CD4-positive, alpha-beta T cell treated with Interleukin-15 for 1 hour (primary cell): ENCODE measurements around the gene ITCH.
"Not testable (repeated sequence)": the region's sequence is repeated elsewhere in the genome, so short reads cannot be mapped to it uniquely, and the experiment has no call there.

Source experiments
- DNase-seq: peaks from one replicate; pipeline ENCODE4 v3.0.0-alpha.2; 2020

ITCH gene

DNA sequence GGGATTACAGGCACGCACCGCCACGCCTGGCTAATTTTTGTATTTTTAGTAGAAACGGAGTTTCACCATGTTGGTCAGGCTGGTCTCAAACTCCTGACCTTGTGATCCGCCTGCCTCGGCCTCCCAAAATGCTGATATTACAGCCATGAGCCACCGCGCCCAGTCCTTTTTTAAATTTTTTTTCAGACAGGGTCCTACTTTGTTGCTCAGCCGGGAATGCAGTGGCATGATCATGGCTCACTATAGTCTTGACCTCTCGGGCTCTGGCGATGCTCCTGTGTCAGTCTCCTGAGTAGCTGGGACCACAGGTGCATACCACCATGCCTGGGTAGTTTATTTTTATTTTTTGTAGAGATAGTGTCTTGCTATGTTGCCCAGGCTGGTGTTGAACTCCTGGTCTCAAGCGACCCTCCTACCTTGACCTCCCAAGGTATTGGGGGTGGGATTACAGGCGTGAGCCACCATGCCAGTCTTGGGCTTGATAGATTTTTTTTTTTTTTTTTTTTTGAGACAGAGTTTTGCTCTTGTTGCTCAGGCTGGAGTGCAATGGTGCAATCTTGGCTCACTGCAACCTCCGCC lies 19.9 kb downstream of the ITCH start:
- not testable (repeated sequence) for DNase-seq

DNA sequence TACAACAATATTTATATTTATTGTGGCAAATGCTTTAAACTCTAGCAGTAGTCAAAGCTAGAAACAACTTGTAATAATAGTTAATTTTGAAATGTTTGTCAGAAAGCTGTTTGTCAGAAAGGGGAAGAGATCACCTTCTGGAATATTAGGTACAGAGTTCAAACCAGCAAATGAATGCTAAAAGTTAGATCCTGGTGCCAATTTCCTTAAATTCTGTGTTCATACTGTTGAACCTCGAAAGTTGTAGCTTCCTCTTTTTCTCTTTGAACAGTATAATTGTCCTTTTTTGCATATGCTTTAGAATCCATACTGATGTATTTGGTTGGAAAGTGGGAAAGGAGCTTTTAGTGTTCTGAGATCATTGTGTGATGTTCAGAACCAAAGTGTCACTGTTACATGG lies 22.4 kb downstream of the ITCH start:
- DNase-seq, result no peak

DNA sequence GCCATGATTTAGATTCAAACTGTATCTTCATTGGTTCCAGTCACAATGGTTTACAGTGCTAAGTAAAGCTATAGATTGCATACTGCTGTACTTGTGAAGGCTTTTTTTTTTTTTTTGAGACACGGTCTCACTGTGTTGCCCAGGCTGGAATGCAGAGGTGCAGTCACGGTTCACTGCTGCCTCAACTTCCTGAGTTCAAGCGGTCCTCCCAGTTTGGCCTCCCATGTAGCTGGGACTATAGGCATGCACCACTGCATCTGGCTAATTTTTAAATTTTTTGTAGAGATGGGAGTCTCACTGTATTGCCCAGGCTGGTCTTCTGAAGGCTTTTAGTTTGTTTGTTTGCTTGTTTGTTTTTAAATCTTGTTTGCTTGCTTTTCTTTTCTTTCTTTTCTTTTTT lies 24.9 kb downstream of the ITCH start:
- no peak for DNase-seq

DNA sequence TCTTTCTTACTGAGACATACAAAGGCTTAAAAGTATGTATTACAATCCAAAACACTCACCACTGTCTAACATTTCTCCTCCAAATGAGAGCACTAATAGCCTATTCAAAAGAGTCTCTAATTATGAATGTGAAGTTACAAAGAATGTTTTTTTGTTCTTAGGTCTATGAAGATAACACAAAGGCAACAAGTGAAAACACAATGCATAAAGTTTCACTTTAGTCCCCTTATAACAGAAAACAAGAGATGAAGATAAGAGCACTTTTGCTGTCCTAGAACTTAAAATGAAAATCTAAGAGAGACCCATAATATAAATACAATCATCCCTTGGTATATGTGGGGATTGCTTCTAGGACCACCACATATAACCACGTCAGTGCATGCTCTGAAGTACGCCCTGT lies 25.6 kb downstream of the ITCH start:
- no peak for DNase-seq

DNA sequence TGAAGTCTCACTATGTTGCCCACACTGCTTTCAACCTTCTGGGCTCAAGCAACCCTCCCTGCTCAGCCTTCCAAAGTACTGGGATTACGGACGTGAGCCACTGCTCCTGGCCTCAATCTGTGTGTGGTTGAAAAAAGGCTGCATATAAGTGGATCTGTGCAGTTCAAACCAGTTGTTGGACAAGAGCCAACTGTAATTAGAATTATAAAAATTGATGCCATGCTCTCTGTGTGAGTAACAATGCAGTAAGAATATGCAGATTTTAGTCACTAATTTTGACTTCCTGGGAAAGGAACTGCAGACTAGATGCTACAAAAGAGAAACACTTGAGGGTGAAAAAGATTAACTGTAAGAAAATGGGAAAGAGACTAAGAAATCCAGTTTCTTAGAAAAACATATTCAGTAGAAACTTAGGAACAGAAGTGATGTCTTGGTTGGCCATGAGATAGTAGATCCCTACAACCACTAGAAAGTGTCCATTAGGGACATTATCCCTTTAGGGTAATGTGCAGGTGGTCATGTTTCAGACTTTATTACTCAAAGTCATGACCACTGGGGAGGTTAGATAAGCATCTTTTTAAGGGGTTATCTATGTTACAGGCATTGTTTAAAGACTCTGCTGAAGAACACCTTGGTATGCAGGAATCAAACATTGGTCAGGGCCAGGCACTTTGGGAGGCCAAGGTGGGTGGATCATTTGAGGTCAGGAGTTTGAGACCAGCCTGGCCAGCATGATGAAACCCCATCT lies 26.3 kb downstream of the ITCH start:
- DNase-seq, result no peak

DNA sequence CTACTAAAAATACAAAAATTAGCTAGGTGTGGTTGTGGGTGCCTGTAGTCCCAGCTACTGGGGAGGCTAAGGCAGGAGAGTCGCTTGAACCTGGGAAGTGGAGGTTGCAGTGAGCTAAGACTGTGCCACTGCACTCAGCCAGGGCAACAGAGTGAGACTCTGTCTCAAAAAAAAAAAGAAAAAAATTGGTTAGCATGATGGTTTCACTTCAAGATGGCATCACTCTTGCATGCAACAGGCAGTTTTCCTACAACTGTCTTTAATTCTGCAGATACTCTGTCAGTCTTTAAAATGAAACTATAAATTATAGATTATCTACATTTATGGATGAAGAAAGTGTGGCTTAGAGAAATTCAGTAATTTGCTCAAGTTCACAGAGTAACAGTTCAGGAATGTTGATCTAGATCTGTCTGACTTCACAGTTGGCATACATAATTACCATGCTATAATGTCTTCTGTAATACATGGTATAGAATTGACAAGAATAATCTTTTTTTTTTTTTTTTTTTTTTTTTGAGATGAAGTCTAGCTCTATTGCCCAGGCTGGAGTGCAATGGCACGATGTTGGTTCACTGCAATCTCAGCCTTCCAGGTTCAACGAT lies 27.0 kb downstream of the ITCH start:
- DNase-seq, result no peak

DNA sequence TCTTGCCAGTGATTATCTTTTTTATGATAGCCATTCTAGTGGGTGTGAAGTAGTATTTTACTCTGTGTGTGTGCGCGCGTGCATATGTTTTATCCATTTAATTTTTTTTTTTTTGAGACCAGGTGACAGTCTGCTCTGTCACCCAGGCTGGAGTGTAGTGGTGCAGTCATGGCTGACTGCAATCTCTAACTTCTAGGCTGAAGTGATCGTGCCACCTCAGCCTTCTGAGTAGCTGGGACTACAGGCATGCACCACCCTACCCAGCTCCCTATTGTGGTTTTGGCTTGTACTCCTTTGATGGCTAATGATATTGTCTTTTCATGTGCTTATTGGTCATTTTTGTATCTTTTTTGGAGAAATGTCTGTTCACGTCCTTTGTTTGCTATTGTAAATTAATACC lies 33.3 kb downstream of the ITCH start:
- no peak for DNase-seq

DNA sequence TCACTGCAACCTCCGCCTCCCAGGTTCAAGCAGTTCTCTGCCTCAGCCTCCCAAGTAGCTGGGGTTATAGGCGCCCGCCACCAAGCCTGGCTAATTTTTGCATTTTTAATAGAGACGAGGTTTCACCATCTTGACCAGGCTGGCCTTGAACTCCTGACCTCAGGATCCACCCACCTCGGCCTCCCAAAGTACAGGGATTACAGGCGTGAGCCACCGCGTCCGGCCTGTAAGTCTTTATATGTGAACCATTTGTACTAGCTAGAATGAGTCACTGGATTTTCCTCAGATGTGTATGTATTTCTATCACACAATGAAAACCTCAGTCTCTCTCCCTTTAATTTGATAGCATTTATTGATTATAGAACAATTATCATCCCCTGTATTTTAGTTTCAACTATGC lies 34.0 kb downstream of the ITCH start:
- DNase-seq, result no peak

DNA sequence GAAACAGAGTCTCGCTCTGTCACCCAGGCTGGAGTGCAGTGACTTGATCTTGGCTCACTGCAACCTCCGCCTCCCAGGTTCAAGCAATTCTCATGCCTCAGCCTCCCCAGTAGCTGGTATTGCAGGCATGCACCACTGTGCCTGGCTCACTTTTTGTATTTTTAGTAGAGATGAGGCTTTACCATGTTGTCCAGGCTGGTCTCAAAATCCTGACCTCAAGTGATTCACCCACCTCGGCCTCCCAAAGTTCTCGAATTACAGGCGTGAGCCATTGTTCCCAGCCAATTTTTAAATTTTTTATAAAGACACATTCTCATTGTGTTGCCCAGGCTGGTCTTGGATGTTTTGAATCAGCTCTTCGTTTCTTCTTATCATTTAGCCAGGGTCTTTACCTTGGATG lies 37.7 kb downstream of the ITCH start:
- DNase-seq, result not testable (repeated sequence)

DNA sequence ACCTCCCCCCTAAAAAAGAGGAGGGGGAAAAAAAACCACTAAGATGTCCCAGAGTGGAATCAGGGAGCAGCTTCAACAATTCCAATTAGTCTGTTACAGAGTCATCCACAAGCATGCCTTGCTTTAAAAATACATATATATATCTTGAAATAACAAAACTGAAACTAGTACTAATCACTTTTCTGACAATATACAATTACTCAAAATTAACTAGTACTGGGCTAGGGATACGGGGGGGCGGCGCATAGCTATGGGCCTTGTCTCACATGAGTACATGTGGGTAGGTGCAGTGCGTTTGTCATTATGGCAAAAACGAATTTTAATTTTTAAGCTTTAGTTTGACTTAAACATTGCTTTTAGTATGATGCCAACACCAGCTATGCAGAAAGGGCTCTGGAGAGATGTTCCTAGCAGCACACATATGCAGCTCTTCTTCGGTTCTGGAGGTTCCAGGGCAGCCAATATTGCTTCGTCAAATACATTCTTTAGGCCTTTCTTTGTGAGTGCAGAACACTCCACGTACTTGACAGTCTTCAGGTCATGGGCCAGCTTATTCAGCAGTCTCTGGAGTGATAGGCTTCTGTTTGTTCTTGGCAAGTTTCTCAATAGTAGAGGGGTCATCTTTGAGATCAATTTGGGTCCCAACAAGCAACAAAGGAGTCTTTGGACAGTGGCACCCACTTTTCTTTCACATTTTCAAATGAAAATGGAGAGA lies 38.8 kb downstream of the ITCH start:
- DNase-seq, result no peak

DNA sequence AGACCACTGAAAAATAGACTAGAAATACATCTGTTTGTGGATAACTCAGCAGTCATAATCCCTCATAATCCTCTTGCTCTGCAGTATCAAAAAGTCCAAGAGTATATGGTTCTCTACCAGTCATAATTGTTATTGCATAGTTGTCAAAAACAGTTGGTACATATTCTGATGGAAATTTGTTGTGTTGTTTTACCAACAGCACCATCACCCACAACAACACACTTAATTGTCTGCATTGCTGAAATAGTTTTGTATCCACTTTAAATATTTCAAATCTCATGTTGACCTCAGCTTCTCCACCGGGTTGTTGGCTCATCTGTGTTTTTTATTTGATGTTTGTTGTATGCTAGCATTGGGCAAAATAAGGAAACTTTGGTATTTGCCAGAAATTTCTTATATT lies 39.4 kb downstream of the ITCH start:
- no peak for DNase-seq

DNA sequence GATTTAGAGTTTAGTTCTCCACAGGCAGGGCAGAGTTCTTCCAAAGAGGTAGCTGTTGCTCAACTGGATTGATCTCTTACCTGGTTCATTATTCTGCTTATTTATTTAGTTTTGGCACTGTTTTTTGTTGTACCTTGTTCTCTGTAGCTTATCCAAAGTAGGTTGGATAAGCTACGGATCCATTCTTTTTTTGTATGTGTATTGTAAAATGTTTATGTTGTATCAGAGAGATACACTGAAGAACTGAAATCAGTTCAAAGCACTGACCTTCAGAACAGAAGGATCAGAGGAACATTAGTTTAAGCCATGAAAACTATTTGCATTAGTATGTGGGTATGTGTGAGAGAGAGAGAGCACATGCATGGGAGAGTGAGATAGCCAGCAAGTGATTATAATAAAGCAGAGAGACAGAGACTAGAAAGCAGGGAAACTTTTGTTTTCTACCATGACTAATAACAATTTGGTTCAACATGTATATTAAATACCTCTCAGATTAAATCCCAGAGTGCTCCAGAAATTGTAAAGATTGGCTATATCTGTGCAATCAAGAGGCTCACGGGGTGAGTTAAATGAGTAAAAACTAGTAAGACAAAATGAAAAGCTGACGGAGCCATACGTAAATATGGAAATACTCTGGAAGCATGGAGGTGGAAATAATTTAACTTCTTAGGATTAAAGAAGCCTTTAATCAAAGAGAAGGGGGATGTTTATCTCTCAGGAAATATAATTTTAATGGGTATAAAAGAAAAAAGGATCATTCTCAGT lies 40.2 kb downstream of the ITCH start:
- DNase-seq, result no peak

DNA sequence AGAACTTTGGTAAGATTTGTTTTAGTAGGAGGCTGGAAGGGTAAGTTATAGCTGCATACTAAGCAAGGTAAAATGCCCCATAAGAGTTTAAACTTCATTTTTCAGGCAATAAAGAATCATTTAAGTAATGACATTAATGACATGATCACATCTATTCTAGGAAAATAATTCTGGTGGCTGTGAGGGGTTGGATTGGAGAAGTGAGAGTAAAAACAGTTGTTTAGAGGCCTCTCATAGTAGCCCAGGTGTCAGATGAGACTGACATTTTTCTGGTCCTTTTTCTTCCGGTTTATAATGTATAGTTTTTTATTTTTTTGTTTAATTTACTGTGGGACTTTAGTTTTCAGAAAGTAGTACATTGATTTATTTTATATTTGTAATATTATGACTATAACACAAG lies 40.8 kb downstream of the ITCH start:
- no peak for DNase-seq

DNA sequence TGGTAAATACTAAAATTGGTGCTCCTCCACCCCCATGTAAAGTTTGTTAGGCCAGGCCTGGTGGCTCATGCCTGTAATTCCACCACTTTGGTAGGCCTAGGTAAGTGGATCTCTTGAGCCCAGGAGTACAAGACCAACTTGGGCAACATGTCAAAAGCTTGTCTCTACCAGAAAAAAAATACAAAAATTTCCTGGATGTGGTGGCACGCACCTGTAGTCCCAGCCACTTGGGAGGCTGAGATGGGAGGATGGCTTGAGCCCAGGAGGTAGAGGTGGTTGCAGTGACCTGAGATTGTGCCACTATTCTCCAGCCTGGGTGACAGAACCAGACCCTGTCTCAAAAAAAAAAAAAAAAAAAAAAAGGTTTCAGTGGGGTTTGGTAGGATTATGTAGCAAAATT lies 41.7 kb downstream of the ITCH start:
- no peak for DNase-seq

DNA sequence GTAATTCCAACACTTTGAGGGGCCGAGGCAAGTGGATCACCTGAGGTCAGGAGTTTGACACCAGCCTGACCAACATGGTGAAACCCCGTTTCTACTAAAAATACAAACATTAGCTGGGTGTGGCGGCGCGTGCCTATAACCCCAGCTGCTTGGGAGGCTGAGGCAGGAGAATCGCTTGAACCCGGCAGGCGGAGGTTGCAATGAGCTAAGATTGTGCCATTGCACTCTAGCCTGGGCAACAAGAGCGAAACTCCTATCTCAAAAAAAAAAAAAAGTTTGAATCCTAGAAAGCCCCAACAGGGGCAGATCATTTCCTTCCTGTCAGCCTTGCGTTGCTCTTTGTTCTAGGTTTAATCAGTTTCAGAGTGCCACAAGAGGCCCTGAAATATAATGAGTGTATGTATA lies 42.2 kb downstream of the ITCH start:
- DNase-seq, result peak; percentile 26

DNA sequence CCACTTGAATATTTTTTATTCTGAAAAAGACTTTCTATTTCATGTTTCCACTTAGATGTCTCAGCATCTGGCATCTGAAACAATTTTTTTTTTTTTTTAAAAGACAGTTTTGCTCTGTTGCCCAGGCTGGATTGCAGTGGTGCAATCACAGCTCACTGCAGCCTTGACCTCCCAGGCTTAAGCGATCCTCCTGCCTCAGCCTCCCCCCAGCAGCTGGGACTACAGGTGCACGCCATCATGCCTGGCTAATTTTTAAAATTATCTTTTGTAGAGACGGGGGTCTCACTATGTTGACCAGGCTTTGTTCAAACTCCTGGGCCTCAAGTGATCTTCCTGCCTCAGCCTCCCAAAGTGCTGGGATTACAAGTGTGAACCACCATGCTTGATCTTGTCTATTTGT lies 42.9 kb downstream of the ITCH start:
- DNase-seq, result not testable (repeated sequence)

DNA sequence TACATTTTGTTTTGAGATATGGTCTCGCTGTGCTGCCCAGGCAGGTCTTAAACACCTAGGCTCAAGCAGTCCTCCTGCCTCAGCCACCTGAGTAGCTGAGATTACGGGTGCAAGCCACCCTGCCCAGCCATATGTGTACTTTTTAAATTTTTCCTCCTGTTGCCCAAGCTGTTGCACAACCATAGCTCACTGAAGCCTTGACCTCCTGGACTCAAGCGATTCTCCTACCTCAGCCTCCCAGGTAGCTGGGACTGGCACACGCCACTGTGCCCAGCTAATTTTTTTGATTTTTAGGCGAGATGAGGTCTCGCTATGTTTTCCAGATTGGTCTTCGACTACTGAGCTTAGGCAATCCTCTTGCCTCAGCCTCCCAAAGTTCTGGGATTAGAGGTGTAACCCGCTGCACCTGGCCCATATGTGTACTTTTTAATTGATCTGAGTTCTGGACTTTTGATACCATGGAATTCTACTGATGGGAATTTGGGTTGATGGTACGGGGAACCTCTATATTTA lies 44.9 kb downstream of the ITCH start:
- no peak for DNase-seq

DNA sequence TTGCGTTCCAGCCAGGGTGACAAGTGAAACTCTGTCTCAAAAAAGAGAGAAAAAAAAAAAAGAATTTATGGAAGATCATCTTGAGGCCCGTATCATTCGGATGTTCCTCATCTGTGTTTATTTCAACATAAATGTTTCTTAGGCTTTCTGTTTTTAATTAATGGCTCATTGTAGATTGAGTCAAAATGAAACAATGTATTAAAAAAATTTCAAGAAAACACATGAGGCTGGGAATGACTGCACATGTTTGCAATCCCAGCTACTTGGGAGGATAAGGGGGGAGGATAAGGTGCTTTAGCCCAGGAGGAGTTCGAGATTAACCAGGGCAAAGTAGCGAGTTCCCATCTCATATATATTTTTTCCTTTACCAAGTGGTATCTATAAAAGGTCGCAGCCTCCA lies 47.3 kb downstream of the ITCH start:
- no peak for DNase-seq

DNA sequence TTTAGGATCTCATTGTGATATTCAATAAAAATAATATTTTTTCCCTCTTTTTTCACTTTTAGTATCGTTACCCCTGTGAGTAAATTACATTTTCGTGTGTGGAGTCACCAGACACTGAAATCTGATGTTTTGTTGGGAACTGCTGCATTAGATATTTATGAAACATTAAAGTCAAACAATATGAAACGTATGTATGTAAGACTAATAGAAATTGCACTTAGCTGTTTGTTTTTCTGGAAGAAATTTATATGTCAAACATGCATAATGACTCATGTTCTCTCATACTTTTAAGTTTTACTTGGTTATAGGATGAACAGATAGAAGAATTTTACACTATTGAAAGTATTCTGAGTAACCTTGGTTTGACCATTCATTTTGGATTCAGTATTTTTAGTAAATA lies 49.4 kb downstream of the ITCH start:
- DNase-seq, result no peak

DNA sequence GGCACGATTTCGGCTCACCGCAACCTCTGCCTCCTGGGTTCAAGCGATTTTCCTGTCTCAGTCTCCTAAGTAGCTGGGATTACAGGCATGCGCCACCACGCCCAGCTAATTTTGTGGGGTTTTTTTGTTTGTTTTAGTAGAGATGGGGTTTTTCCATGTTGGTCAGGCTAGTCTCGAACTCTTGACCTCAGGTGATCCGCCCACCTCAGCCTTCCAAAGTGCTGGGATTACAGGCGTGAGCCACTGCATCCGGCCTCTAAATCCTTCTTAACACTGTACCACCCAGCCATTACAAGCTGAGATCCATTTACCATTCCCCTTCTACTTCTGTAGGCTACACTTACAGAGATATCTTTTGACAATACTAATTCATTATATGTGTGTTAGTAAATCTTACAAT lies 51.5 kb downstream of the ITCH start:
- not testable (repeated sequence) for DNase-seq

DNA sequence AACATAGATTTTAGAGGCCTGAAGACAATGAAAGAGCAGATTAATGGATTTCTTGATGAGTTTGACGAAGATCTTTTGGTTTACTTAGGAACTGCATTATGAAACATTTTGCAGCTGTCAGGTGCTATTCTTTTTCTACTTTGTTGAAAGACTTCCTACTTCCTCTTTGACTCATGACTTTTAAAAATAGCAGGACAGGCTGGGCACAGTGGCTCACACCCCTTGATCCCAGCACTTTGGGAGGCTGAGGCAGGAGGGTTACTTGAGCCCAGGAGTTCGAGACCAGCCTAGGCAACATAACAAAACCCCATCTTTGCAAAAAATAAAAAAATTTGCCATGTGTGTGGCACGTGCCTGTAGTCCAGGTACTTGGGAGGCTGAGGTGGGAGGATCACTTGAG lies 52.0 kb downstream of the ITCH start:
- DNase-seq, result no peak

DNA sequence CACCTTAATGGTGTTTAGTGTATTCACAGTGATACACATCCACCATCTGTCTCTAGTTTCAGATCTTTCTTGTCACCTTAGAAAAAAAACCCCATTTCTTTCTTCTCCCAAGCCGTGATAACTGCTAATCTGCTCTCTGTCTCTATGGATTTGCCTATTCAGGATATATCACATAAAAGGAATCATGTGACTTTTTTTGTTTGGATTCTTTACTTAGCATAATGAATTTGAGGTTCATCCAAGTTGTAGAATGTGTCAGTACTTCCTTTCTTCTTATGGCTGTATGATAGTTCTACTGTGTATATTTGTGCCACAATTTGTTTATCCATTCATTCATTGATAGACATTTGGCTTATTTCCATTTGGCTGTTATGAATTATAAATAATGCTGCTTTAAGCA lies 57.1 kb downstream of the ITCH start:
- DNase-seq, result no peak

DNA sequence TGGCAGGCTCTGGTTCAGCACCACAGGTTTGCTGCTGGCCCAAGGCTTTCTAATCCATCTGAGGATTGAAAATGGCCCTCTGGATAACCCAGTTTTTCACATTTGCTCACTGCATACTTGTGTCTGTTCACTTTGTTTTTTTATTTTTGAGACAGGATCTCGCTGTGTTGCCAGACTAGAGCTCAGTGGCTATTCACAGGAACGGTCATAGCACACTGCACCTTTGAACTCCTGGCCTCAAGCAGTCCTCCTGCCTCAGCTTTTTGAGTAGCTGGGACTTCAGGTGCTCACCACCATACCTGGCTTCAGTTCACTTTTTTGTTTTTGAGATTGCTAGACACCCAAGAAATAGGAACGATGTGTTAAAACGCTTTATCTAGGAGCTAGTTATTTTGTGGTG lies 57.9 kb downstream of the ITCH start:
- no peak for DNase-seq
